Activated T-cell treated with anti-CD3 and anti-CD28 coated beads, Interleukin-2, amount 50 U/mL, for 24 hours (primary cell): ENCODE results near the gene CHURC1.
A peak's percentile ranks its signal among the peaks of the same experiment; 100 is the strongest.

Experiments
- DNase-seq: peaks from one replicate; pipeline ENCODE4 v3.0.0-alpha.2; 2020
- H3K27ac Mint-ChIP-seq: 2 replicates; pipeline ENCODE4 v1.8.0; 2020; ENCODE audit warnings: mild to moderate bottlenecking, mixed read lengths
- H3K27me3 Mint-ChIP-seq: 2 replicates; pipeline ENCODE4 v1.8.0; 2020; ENCODE audit warnings: mixed read lengths
- H3K36me3 Mint-ChIP-seq: 2 replicates; pipeline ENCODE4 v1.8.0; 2020; ENCODE audit warnings: low read depth, mixed read lengths
- H3K4me1 Mint-ChIP-seq: 2 replicates; pipeline ENCODE4 v1.8.0; 2020; ENCODE audit warnings: low read depth, mixed read lengths
- H3K4me3 Mint-ChIP-seq: 2 replicates; pipeline ENCODE4 v1.8.0; 2020; ENCODE audit warnings: mild to moderate bottlenecking, moderate library complexity, mixed read lengths
- H3K9me3 Mint-ChIP-seq: 2 replicates; pipeline ENCODE4 v1.8.0; 2020; ENCODE audit warnings: mixed read lengths

The CHURC1 gene

GRCh38 chr14:64919618-64920017 lies 5.4 kb downstream of the CHURC1 start:
- H3K9me3 Mint-ChIP-seq, result no peaks in the 10 kb centered on the region
- peaks cover 65% of the 10 kb centered on the region for H3K36me3 Mint-ChIP-seq
- DNase-seq, result no peak
- H3K4me3 Mint-ChIP-seq, result no peak overlapping the region
- H3K27ac Mint-ChIP-seq, result peak overlapping the region; percentile 40
- peaks cover 81% of the 10 kb centered on the region for H3K4me1 Mint-ChIP-seq
- no peaks in the 10 kb centered on the region for H3K27me3 Mint-ChIP-seq

GRCh38 chr14:64920465-64920864 lies 6.2 kb downstream of the CHURC1 start:
- Mint-ChIP-seq H3K4me1 (peaks cover 77% of the 10 kb centered on the region), H3K36me3 (peaks cover 56% of the 10 kb centered on the region), H3K4me3 (no peak overlapping the region), H3K9me3 (no peaks in the 10 kb centered on the region), H3K27me3 (no peaks in the 10 kb centered on the region), H3K27ac (peak overlapping the region; percentile 76)
- DNase-seq, result no peak

GRCh38 chr14:64923015-64923414 lies 8.8 kb downstream of the CHURC1 start:
- Mint-ChIP-seq H3K27ac (no peak overlapping the region), H3K4me3 (no peak overlapping the region), H3K9me3 (no peaks in the 10 kb centered on the region), H3K36me3 (peaks cover 38% of the 10 kb centered on the region), H3K27me3 (no peaks in the 10 kb centered on the region), H3K4me1 (peaks cover 67% of the 10 kb centered on the region)
- DNase-seq, result no peak

GRCh38 chr14:64926398-64926995 lies 12.2 kb downstream of the CHURC1 start:
- no peak overlapping the region for H3K4me3 Mint-ChIP-seq
- H3K27me3 Mint-ChIP-seq, result no peaks in the 10 kb centered on the region
- no peak for DNase-seq
- peaks cover 39% of the 10 kb centered on the region for H3K4me1 Mint-ChIP-seq
- H3K27ac Mint-ChIP-seq, result peak overlapping the region; percentile 16
- H3K36me3 Mint-ChIP-seq, result peaks cover 9% of the 10 kb centered on the region
- no peaks in the 10 kb centered on the region for H3K9me3 Mint-ChIP-seq

- Mint-ChIP-seq H3K27ac (peak overlapping the region; percentile 44), H3K27me3 (no peaks in the 10 kb centered on the region), H3K36me3 (peaks cover 3% of the 10 kb centered on the region), H3K4me1 (peaks cover 36% of the 10 kb centered on the region), H3K4me3 (no peak overlapping the region), H3K9me3 (no peaks in the 10 kb centered on the region)
- no peak for DNase-seq
These were observed 12.8 kb downstream of the CHURC1 start for GRCh38 chr14:64927031-64927430.

- Mint-ChIP-seq H3K4me3 (no peak overlapping the region), H3K27ac (no peak overlapping the region), H3K36me3 (no peaks in the 10 kb centered on the region), H3K9me3 (no peaks in the 10 kb centered on the region), H3K4me1 (peaks cover 31% of the 10 kb centered on the region), H3K27me3 (no peaks in the 10 kb centered on the region)
- no peak for DNase-seq
These were observed 14.2 kb downstream of the CHURC1 start for GRCh38 chr14:64928239-64929013.

GRCh38 chr14:64929014-64929359 lies 14.7 kb downstream of the CHURC1 start:
- Mint-ChIP-seq H3K27ac (no peak overlapping the region), H3K27me3 (no peaks in the 10 kb centered on the region), H3K9me3 (no peaks in the 10 kb centered on the region), H3K4me1 (peaks cover 27% of the 10 kb centered on the region), H3K36me3 (no peaks in the 10 kb centered on the region), H3K4me3 (no peak overlapping the region)
- DNase-seq, result no peak

GRCh38 chr14:64930085-64930843 lies 16.0 kb downstream of the CHURC1 start:
- Mint-ChIP-seq H3K4me1 (peaks cover 32% of the 10 kb centered on the region), H3K9me3 (no peaks in the 10 kb centered on the region), H3K27ac (peak overlapping the region; percentile 46), H3K27me3 (no peaks in the 10 kb centered on the region), H3K4me3 (no peak overlapping the region), H3K36me3 (peaks cover under 1% of the 10 kb centered on the region)
- DNase-seq, result no peak

GRCh38 chr14:64931123-64931522 lies 16.9 kb downstream of the CHURC1 start:
- no peak for DNase-seq
- peaks cover 9% of the 10 kb centered on the region for H3K36me3 Mint-ChIP-seq
- no peaks in the 10 kb centered on the region for H3K27me3 Mint-ChIP-seq
- no peak overlapping the region for H3K4me3 Mint-ChIP-seq
- peaks cover 36% of the 10 kb centered on the region for H3K4me1 Mint-ChIP-seq
- peak overlapping the region; percentile 46 for H3K27ac Mint-ChIP-seq
- H3K9me3 Mint-ChIP-seq, result no peaks in the 10 kb centered on the region

GRCh38 chr14:64932231-64932630 lies 18.0 kb downstream of the CHURC1 start:
- Mint-ChIP-seq H3K4me1 (peaks cover 37% of the 10 kb centered on the region), H3K27me3 (no peaks in the 10 kb centered on the region), H3K9me3 (no peaks in the 10 kb centered on the region), H3K36me3 (peaks cover 19% of the 10 kb centered on the region), H3K27ac (no peak overlapping the region), H3K4me3 (no peak overlapping the region)
- no peak for DNase-seq

- H3K27ac Mint-ChIP-seq, result peak overlapping the region; percentile 66
- peaks cover 54% of the 10 kb centered on the region for H3K4me1 Mint-ChIP-seq
These were observed 20.2 kb downstream of the CHURC1 start for GRCh38 chr14:64934338-64934929.

GRCh38 chr14:64935508-64935907 lies 21.3 kb downstream of the CHURC1 start:
- H3K27ac Mint-ChIP-seq, result peak overlapping the region; percentile 74
- no peaks in the 10 kb centered on the region for H3K27me3 Mint-ChIP-seq
- peaks cover 50% of the 10 kb centered on the region for H3K36me3 Mint-ChIP-seq
- no peaks in the 10 kb centered on the region for H3K9me3 Mint-ChIP-seq
- DNase-seq, result no peak
- H3K4me1 Mint-ChIP-seq, result peaks cover 63% of the 10 kb centered on the region
- peak overlapping the region; percentile 28 for H3K4me3 Mint-ChIP-seq

More at GRCh38 chr14:64934338-64934929, 20.2 kb downstream of the CHURC1 start:
- Mint-ChIP-seq H3K36me3 (peaks cover 41% of the 10 kb centered on the region), H3K4me3 (no peak overlapping the region), H3K9me3 (no peaks in the 10 kb centered on the region), H3K27me3 (no peaks in the 10 kb centered on the region)
- no peak for DNase-seq

- H3K4me3 Mint-ChIP-seq, result no peak overlapping the region
- H3K27me3 Mint-ChIP-seq, result no peaks in the 10 kb centered on the region
- H3K9me3 Mint-ChIP-seq, result no peaks in the 10 kb centered on the region
- peaks cover 58% of the 10 kb centered on the region for H3K4me1 Mint-ChIP-seq
- H3K27ac Mint-ChIP-seq, result peak overlapping the region; percentile 51
- no peak for DNase-seq
- H3K36me3 Mint-ChIP-seq, result peaks cover 65% of the 10 kb centered on the region
These were observed 23.0 kb downstream of the CHURC1 start for GRCh38 chr14:64937171-64937820.

GRCh38 chr14:64937821-64938193 lies 23.6 kb downstream of the CHURC1 start:
- no peak for DNase-seq
- no peaks in the 10 kb centered on the region for H3K27me3 Mint-ChIP-seq
- no peaks in the 10 kb centered on the region for H3K9me3 Mint-ChIP-seq
- H3K4me3 Mint-ChIP-seq, result no peak overlapping the region
- H3K27ac Mint-ChIP-seq, result peak overlapping the region; percentile 31
- peaks cover 62% of the 10 kb centered on the region for H3K4me1 Mint-ChIP-seq
- H3K36me3 Mint-ChIP-seq, result peaks cover 71% of the 10 kb centered on the region
